Omental fat pad (tissue), 4 donors: ENCODE measurements around the gene SIGLEC9. TPM values are rescaled to one million over a fixed set of nuclear protein-coding genes. Genes with fewer than 3 reads are reported as not detected.
"Not testable (repeated sequence)": the region's sequence is repeated elsewhere in the genome, so short reads cannot be mapped to it uniquely, and the experiment has no call there.

ENCODE experiments used
- ATAC-seq: fragments of 150-250 bp; one replicate; pipeline ENCODE4 v1.9.1; 2016; ENCODE audit warnings: mild to moderate bottlenecking, moderate library complexity; ENCODE audit not compliant: low FRiP score
- DNase-seq: peaks from one replicate; pipeline ENCODE4 v3.0.0-alpha.2; 2019; ENCODE audit warnings: low spot score
- CTCF ChIP-seq, 3 donors: fragments of 450-650 bp; IDR thresholded peaks; one replicate each; pipeline ENCODE4 v1.5.1; 2016 to 2017; ENCODE audit warnings: antibody characterized with exemption in 3 of 3, mild to moderate bottlenecking in 3 of 3, moderate library complexity in 2 of 3
- total RNA-seq, 4 donors: library from RNA; depleted of rRNA; stranded (reverse); fragments of >200 nt; gene quantifications; one replicate each; pipeline ENCODE4 v1.1.0, GENCODE V29; 2016

Gene SIGLEC9
- total RNA-seq, 4 donors from 2014 or later, result 3.5 to 25.0 (median 20.4) TPM

GRCh38 chr19:51142119-51142518 lies 17.4 kb downstream of the SIGLEC9 start, which contains the start of gene SIGLEC7:
Gene SIGLEC7, plus strand, starts transcription at chr19:51142301. Its CDS starts 69 bp downstream, at chr19:51142370.
- DNase-seq (no peak), ATAC-seq (no peak)
- no peak for TF ChIP-seq CTCF (IDR thresholded peaks at IDR 0.05)

GRCh38 chr19:51142809-51143475 lies 18.2 kb downstream of the SIGLEC9 start:
- not testable (repeated sequence) for DNase-seq, ATAC-seq

- ATAC-seq (no peak), DNase-seq (no peak)
- TF ChIP-seq CTCF (IDR thresholded peaks at IDR 0.05), result no peak
Measured at GRCh38 chr19:51143486-51143885, 18.8 kb downstream of the SIGLEC9 start.

- TF ChIP-seq CTCF (IDR thresholded peaks at IDR 0.05), result no peak
- DNase-seq (no peak), ATAC-seq (no peak)
Measured at GRCh38 chr19:51144482-51145045, 19.9 kb downstream of the SIGLEC9 start.

- no peak for DNase-seq
- TF ChIP-seq CTCF (IDR thresholded peaks at IDR 0.05), result no peak
- ATAC-seq, result no peak
Measured at GRCh38 chr19:51145916-51146493, 21.3 kb downstream of the SIGLEC9 start.

GRCh38 chr19:51146751-51147150 lies 22.0 kb downstream of the SIGLEC9 start:
- DNase-seq (no peak), ATAC-seq (no peak)
- TF ChIP-seq CTCF (IDR thresholded peaks at IDR 0.05), result no peak

- DNase-seq, result no peak
- ATAC-seq, result no peak
- TF ChIP-seq CTCF (IDR thresholded peaks at IDR 0.05), result no peak
Measured at GRCh38 chr19:51147663-51148062, 23.0 kb downstream of the SIGLEC9 start.
